Stimulated activated CD4-positive, alpha-beta T cell treated with anti-CD3 and anti-CD28 coated beads, Interleukin-1b, Interleukin-23, amount 100 ng/mL, for 24 hours (primary cell): ENCODE measurements around the gene METTL25.

ENCODE experiments used
- DNase-seq, 4 experiments: peaks; one replicate each; pipeline ENCODE4 v3.0.0-alpha.2; 2020; ENCODE audit warnings: low read depth in 4 of 4, low spot score in 1 of 4

Gene METTL25

GRCh38 chr12:82468563-82468962 lies 110.2 kb downstream of the METTL25 start:
- no peak for DNase-seq

- no peak for DNase-seq
Observed at GRCh38 chr12:82470906-82471512, 112.7 kb downstream of the METTL25 start.

GRCh38 chr12:82473111-82473754 lies 114.9 kb downstream of the METTL25 start:
- no peak for DNase-seq

GRCh38 chr12:82474181-82474797 lies 116.0 kb downstream of the METTL25 start:
- no peak for DNase-seq

GRCh38 chr12:82474798-82475184 lies 116.5 kb downstream of the METTL25 start:
- no peak for DNase-seq

GRCh38 chr12:82475211-82475610 lies 116.9 kb downstream of the METTL25 start:
- no peak for DNase-seq

- no peak for DNase-seq
Observed at GRCh38 chr12:82476511-82476910, 118.2 kb downstream of the METTL25 start.

GRCh38 chr12:82479511-82479910 lies 121.2 kb downstream of the METTL25 start:
- DNase-seq, result no peak

- DNase-seq, result no peak
Observed at GRCh38 chr12:82480606-82481005, 122.3 kb downstream of the METTL25 start.

GRCh38 chr12:82481954-82482353 lies 123.6 kb downstream of the METTL25 start:
- DNase-seq, result no peak

GRCh38 chr12:82486524-82487235 lies 128.4 kb downstream of the METTL25 start:
- DNase-seq, result no peak

- no peak for DNase-seq
Observed at GRCh38 chr12:82504409-82504808, 146.1 kb downstream of the METTL25 start.

GRCh38 chr12:82505150-82505549 lies 146.8 kb downstream of the METTL25 start:
- DNase-seq, result no peak

GRCh38 chr12:82507686-82508085 lies 149.4 kb downstream of the METTL25 start:
- DNase-seq, result no peak

- DNase-seq, result no peak
Observed at GRCh38 chr12:82510386-82510785, 152.1 kb downstream of the METTL25 start.

GRCh38 chr12:82514880-82515279 lies 156.6 kb downstream of the METTL25 start:
- DNase-seq, result no peak

- DNase-seq, result no peak
Observed at GRCh38 chr12:82515652-82516051, 157.3 kb downstream of the METTL25 start.

- no peak for DNase-seq
Observed at GRCh38 chr12:82517027-82517426, 158.7 kb downstream of the METTL25 start.

- no peak for DNase-seq
Observed at GRCh38 chr12:82517808-82518207, 159.5 kb downstream of the METTL25 start.

- DNase-seq, result no peak
Observed at GRCh38 chr12:82519510-82519909, 161.2 kb downstream of the METTL25 start.

- no peak for DNase-seq
Observed at GRCh38 chr12:82522285-82522684, 164.0 kb downstream of the METTL25 start.

GRCh38 chr12:82522762-82523161 lies 164.4 kb downstream of the METTL25 start:
- DNase-seq, result no peak
